Kidney capillary endothelial cell (primary cell): ENCODE data around the gene LDLRAD4.
"Not testable (repeated sequence)": the region's sequence is repeated elsewhere in the genome, so short reads cannot be mapped to it uniquely, and the experiment has no call there.

Experiments
- DNase-seq: peaks from one replicate; pipeline ENCODE4 v3.0.0-alpha.2; 2018; ENCODE audit warnings: low spot score

The LDLRAD4 gene

GRCh38 chr18:13487237-13487636 lies 268.7 kb downstream of the LDLRAD4 start:
- DNase-seq, result no peak

GRCh38 chr18:13488281-13488929 lies 269.8 kb downstream of the LDLRAD4 start:
- no peak for DNase-seq

GRCh38 chr18:13489303-13489702 lies 270.7 kb downstream of the LDLRAD4 start:
- DNase-seq, result not testable (repeated sequence)

GRCh38 chr18:13491138-13491537 lies 272.6 kb downstream of the LDLRAD4 start:
- no peak for DNase-seq

GRCh38 chr18:13492314-13492713 lies 273.8 kb downstream of the LDLRAD4 start:
- no peak for DNase-seq

- no peak for DNase-seq
Observed at GRCh38 chr18:13493079-13493478, 274.5 kb downstream of the LDLRAD4 start.

- no peak for DNase-seq
Observed at GRCh38 chr18:13493725-13494124, 275.2 kb downstream of the LDLRAD4 start.

- peak; percentile 23 for DNase-seq
Observed at GRCh38 chr18:13494871-13495445, 276.4 kb downstream of the LDLRAD4 start.

GRCh38 chr18:13495961-13496360 lies 277.4 kb downstream of the LDLRAD4 start:
- DNase-seq, result peak; percentile 42

GRCh38 chr18:13496691-13497281 lies 278.2 kb downstream of the LDLRAD4 start:
- DNase-seq, result no peak

- no peak for DNase-seq
Observed at GRCh38 chr18:13499803-13500202, 281.2 kb downstream of the LDLRAD4 start.

GRCh38 chr18:13500227-13500865 lies 281.8 kb downstream of the LDLRAD4 start:
- peak; percentile 57 for DNase-seq

- DNase-seq, result peak; percentile 33
Observed at GRCh38 chr18:13500869-13501542, 282.4 kb downstream of the LDLRAD4 start.

GRCh38 chr18:13501543-13501887 lies 283.0 kb downstream of the LDLRAD4 start:
- DNase-seq, result no peak

GRCh38 chr18:13501891-13502290 lies 283.3 kb downstream of the LDLRAD4 start:
- DNase-seq, result no peak

GRCh38 chr18:13502585-13502984 lies 284.0 kb downstream of the LDLRAD4 start:
- no peak for DNase-seq

GRCh38 chr18:13503836-13504235 lies 285.3 kb downstream of the LDLRAD4 start:
- DNase-seq, result no peak

- DNase-seq, result no peak
Observed at GRCh38 chr18:13505780-13506345, 287.3 kb downstream of the LDLRAD4 start.

- DNase-seq, result no peak
Observed at GRCh38 chr18:13510594-13510993, 292.0 kb downstream of the LDLRAD4 start.

GRCh38 chr18:13511961-13512577 lies 293.5 kb downstream of the LDLRAD4 start:
- no peak for DNase-seq

- no peak for DNase-seq
Observed at GRCh38 chr18:13513021-13513420, 294.5 kb downstream of the LDLRAD4 start.

GRCh38 chr18:13513481-13513880 lies 294.9 kb downstream of the LDLRAD4 start:
- DNase-seq, result no peak
